SK-N-DZ (cell line): ENCODE data around the gene WASF1.
"Not testable (repeated sequence)": the region's sequence is repeated elsewhere in the genome, so short reads cannot be mapped to it uniquely, and the experiment has no call there.

Source experiments
- DNase-seq: peaks from one replicate; pipeline ENCODE4 v3.0.0-alpha.2; 2015; ENCODE audit warnings: low spot score

Gene WASF1

GRCh38 chr6:110173506-110174132 lies 5.9 kb downstream of the WASF1 start:
- peak; percentile 59 for DNase-seq

DNA sequence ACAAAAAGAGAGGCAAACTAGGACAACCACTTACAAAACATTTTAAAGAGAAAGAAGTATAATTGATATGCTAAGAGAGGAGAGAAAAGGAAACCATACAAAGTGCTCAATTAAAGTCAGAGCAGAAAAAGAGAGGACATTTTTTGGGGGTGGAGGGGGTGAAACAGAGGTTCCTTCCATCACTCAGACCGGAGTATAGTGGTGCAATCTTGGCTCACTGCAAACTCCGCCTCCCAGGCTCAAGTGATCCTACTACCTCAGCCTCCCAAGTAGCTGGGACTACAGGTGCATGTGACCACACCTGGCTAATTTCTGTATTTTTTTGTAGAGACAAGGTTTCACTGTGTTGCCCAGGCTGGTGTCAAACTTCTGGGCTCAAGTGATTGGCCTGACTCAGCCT lies 9.4 kb downstream of the WASF1 start:
- DNase-seq, result no peak

DNA sequence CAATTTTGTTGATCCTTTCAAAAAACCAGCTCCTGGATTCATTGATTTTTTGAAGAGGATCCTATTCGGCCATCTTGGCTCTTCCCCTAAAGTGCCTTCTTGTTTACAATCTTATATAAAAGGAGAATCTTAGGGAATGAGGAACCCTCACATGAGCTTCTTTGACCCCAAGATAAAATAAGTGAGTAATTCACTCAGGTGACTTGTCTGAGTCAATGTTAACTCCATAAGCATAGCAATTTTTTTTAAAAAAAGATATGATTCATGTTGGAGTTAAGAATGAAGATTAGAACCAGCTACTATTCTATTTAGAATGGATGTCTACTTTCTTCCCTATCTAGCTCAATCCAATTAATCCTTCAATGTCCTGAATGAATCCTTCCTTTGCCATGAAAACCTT lies 21.0 kb downstream of the WASF1 start:
- no peak for DNase-seq

GRCh38 chr6:110147870-110148269 lies 31.6 kb downstream of the WASF1 start:
- no peak for DNase-seq

DNA sequence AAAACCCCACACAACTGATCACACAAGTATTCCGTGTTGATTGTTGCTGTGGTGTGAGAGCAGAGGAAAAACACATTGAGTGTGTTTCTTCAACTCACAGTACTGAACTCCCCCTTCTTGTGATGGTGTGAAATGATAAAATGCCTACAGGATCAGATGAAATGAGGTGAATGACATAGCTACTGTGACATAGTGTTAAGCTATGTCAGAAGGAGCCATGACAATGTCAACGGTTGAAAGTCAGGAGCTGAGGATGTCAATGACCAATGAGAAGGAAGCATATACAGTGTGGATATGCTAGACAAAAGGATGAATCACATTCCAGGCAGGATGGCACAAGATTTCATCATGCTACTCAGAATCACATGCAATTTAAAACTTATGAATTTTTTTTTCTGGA lies 38.8 kb downstream of the WASF1 start:
- DNase-seq, result no peak

DNA sequence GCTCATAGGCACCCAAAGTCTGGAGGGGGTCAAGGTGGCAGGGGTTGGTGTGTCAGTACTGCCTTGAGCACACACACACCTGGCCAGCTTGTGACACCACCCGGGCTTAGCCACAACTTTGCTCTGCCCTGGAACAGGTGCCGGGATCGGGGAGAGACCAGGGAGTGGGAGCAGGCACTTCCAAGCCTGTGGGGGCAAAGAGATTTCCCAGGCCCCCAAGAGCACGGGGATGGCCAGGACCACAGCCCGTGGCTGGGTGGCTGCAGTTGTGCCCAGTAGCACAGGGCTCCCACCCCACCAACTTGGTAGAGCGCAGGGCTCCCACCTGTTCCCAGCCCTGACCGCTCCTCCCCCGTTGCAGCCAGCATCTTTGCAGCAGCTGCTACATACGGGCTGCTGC lies 40.4 kb downstream of the WASF1 start:
- DNase-seq, result no peak

GRCh38 chr6:110137924-110138887 lies 41.3 kb downstream of the WASF1 start:
- no peak for DNase-seq

GRCh38 chr6:110130362-110130761 lies 49.1 kb downstream of the WASF1 start:
- DNase-seq, result no peak

- DNase-seq, result no peak
Measured at GRCh38 chr6:110128418-110128817, 51.1 kb downstream of the WASF1 start.

DNA sequence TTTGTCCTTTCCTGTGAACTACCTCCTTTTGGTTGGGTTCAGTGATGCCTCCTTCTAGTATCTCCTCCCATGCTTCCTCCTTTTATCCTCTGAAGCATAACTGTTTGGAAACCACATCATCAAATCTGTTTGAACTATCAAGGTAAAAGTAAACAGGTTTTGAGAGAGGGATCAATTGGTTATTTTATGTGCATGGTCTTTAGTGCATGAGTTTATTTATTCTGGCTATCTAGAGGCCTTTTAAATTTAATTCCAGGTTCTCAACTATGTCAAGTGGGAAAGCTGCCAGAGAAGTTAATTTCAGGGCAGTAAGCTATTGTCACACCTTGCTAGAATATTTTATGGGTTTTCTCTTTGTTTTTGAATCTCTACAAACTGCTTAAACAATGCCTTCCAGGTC lies 54.1 kb downstream of the WASF1 start:
- DNase-seq, result no peak

- DNase-seq, result not testable (repeated sequence)
Measured at GRCh38 chr6:110121655-110122054, 57.8 kb downstream of the WASF1 start.

GRCh38 chr6:110116258-110116657 lies 63.2 kb downstream of the WASF1 start:
- DNase-seq, result no peak

DNA sequence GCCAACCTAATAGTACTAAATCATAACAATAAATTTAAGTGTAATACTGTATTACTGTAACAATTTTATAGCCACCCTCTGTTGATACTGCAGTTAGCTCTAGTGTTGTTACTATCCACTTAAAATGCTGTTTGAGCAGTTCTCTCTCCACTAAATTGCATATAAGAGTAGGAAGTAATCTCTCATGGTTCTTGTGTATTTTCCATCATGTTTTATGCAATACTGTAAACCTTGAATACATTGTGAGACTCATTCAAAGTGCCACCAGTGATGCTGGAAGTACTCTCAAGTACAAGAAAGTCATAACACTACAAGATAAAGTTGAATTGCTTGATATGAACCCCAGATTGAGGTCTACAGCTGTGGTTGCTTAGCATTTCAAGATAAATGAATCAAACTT lies 65.5 kb downstream of the WASF1 start:
- no peak for DNase-seq

GRCh38 chr6:110105296-110105695 lies 74.2 kb downstream of the WASF1 start:
- DNase-seq, result no peak

- DNase-seq, result no peak
Measured at GRCh38 chr6:110103260-110103659, 76.2 kb downstream of the WASF1 start.

- DNase-seq, result no peak
Measured at GRCh38 chr6:110102411-110102810, 77.1 kb downstream of the WASF1 start.

GRCh38 chr6:110101885-110102284 lies 77.6 kb downstream of the WASF1 start:
- no peak for DNase-seq

DNA sequence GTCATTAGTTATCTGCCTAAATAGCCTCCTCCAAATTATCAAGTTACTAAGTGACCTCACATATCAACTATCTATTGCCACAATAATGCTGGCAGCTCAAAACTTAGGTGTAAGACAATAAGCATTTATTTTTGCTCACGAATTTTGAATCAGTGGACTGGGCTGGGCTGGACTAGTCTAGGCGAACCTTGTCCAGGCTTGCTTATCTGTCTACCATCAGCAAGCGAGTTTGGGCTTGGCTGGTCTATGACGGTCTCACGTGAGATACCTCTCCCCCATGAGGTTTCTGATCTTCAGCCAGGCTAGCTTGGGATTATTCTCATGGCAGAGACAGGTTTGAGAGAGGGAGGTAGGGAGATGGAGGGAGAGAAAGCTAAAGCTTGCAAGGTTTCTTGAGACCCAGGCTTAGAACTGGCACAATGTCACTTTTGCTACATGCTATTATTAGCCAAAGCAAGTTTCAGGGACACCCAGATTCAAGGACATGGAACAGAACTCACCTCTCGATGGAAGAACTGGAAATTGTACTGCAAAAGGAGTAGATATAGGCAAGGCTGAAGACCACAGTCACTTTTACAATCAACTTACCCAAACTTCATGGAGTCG lies 80.9 kb downstream of the WASF1 start:
- DNase-seq, result no peak

- DNase-seq, result no peak
Measured at GRCh38 chr6:110097443-110097842, 82.0 kb downstream of the WASF1 start.

DNA sequence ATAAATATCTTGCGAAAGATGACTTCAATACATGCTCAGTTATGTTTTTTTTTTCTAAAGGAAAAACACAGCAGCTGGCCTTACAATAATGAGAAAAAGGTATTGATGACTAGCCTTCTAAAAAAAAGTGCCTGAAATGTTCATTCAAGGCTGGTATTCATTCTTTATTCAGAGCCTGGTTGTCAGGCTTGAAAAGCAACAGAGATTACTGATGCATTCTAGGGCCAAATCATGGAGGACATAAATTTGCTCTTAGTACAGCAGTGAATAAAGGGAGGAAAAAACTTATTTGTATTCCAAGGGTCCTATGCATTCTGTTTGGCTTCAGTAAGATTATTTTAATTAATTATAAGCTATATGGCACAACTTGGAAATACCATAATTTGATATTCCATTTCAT lies 83.5 kb downstream of the WASF1 start:
- no peak for DNase-seq

DNA sequence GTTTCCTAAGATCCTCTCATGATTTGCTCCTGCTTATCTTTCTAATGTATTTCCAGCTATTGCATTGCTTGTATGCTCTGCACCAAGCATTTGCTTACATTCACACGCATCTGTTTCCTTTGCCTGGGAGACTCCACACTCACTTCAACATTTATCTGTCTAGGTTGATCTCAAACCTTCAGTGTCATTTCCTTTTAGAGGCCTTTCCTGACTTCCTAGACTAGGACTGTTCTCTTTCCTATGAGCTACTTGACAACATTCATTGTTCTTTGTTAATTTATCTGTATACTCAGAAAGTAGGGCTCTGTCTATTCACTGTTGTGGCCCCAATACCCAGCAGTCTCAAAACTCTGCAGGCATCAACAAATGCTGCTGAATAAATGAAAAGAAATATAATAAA lies 84.4 kb downstream of the WASF1 start:
- DNase-seq, result no peak

GRCh38 chr6:110093981-110094380 lies 85.5 kb downstream of the WASF1 start:
- DNase-seq, result no peak

DNA sequence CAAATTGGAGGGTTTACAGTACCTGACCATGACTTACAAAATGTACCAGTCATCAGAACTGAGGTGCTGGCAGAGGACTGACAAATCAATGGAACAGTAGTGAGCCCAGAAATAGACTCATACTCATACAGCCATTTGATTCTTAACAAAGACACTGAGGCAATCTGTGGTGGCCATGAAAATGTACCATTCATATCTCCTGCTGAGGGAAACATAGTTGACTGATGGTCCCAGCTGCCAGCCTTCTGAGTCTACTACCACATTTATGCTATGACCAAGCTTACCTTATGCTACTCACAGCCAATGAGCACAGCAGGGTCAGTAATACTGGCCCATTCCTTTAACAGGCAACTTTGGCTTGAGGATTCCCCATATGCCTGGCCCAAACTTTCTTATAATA lies 88.6 kb downstream of the WASF1 start:
- no peak for DNase-seq
